GM19324 (cell line): Measurements from ENCODE around the gene PRAC1.

Experiments used
- ATAC-seq: cut with Tn5 transposase; IDR thresholded peaks from one replicate; pipeline ENCODE4 v1.9.1; 2021; ENCODE audit warnings: mild to moderate bottlenecking, moderate library complexity; ENCODE audit not compliant: unreplicated experiment, low FRiP score

The PRAC1 gene

GRCh38 chr17:48747445-48748363, 25.4 kb upstream of the PRAC1 start:
- ATAC-seq = no peak

DNA sequence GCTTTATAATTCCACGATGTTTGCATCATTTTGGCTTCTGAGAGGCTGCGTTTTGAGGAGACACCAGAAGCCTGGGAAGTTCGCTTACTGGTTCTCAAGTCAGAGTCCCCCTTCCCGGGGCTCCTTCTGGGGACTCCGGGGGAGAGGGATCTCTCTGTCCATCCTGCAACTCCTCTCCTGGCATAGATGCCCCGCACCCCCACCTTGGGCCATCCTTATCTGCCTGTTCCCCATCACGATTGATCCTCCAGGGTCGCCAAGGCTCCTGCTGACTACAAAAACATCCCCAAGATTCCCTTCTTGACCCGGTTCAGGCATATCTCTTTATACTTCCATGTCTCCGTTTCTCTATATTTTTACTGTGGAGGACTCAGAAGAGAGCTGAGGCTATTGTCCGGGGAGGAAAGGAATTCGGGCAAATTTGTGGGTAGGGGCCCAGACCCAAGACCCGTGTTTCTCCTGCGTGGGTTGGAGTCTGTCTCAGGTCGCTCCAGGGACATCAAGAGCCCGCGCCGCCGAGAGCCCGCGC, 24.7 kb upstream of the PRAC1 start:
- ATAC-seq = no peak

GRCh38 chr17:48745381-48746275, 23.3 kb upstream of the PRAC1 start:
- no peak for ATAC-seq

GRCh38 chr17:48740537-48740936, 18.2 kb upstream of the PRAC1 start:
- no peak for ATAC-seq

DNA sequence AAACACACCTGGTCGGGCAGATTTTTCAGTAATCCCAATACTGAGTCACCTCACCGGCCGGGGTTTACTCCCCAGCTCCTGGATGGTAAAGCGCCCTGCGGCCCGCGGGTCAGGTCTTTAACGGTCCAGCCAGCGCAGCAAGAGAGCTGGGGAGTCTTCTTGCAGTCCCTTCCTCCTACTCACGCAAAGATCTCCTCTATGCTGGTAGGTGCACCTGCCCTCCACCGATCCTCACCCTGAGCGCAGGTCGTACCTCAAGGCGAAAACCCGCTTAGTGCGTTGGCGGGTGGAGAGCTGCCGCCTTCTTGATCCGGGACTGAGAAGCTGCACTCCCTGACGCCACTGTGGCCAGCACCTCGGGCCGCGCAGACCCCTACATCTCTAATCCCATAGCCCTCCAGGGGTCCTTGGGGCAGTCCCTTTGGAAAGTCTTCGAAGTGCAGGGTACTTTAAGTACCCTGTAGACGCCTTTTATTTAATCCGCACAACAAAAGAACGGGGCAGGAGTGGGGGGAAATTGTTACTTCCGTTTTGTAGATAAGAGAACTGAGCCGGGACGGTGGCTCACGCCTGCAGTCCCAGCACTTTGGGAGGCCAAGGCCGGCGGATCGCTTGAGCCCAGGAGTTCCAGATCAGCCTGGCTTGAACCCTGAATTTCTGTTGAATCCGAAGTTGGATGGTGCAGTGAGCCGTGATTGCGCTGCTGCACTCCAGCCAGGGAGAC, 16.6 kb upstream of the PRAC1 start:
- ATAC-seq = no peak

GRCh38 chr17:48738424-48738802, 16.1 kb upstream of the PRAC1 start:
- ATAC-seq = no peak

DNA sequence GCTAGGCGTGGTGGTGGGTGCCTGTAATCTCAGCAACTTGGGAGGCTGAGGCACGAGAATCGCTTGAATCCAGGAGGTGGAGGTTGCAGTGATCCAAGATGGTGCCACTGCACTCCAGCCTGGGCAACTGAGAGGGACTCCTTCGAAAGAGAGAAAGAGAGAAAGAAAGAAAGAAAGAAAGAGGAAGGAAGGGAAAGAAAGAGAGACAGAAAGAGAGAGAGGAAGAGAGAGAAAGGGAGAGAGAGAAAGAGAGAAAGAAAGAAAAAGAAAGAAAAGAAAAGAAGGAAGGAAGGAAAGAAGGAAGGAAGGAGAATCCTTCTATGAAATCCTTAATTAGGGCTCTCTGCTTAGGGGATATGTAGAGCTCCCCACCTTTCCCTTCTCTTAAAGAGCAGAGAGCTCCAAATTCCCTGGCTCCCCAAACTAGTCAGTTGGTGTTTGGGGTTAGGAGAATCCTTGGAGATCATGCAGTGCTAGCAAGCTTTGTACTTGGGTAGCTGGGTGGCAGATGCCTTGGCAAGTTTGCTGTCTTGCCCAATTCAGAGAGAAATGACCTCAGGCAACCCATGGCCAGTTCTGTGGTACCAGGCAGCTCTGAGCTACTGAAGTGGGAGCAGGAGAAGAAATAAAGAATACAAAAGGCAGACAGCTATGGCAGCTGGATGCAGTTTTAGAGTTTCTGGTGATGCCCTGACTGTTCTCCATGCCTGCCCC, 15.2 kb upstream of the PRAC1 start:
- ATAC-seq = no peak

GRCh38 chr17:48735062-48735351, 12.7 kb upstream of the PRAC1 start:
- no peak for ATAC-seq

- ATAC-seq = no peak
Measured at GRCh38 chr17:48734333-48735061, 12.2 kb upstream of the PRAC1 start.

GRCh38 chr17:48733632-48734328, 11.5 kb upstream of the PRAC1 start:
- ATAC-seq = no peak

DNA sequence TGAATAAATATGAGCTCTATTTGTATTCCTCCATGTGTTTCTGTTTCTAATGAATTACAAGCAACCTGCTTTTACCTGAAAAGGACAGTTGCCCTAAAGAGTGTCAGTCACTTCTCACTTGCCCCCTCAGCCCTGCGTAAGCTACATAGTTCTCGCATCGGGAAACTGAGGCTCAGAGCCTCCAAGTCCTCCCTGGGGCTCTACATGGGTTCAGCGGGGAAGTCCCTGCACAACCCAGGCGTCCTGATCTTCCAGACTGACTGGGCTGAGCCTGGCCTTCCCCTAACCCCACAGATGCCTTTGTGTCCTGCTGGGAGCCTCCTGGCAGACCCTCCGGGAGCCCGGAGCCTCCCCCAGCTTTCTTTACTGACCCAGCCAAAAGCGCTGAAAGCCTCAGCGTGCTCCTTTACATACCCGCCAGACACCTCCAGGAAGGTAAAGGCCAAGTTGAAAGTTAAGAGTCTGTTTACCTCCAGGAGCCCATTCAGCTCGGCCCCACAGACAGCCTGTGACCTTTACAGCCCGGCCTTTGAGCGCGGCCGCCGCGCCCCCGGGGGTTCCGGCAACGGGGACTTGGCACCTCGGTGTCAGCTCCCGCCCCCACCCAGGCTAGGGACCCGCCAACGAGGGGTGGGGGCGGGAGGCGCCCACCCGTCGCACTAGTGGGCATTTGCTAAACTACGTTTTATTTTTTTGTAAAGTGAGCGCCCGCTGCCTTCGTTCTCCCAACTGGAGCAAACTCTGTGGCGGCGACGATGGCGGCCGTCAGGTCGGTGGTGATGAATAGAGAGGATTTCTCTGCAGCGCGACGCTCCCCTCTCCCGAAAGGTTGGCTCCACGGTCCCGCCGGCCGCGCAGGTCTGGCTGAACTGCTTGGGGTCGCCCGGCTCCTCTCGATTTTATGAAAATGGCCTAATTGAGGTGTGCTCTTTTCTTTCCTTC, 10.6 kb upstream of the PRAC1 start:
- no peak for ATAC-seq

GRCh38 chr17:48731355-48731754, 9.0 kb upstream of the PRAC1 start:
- no peak for ATAC-seq

GRCh38 chr17:48730240-48730550, 7.9 kb upstream of the PRAC1 start:
- no peak for ATAC-seq

DNA sequence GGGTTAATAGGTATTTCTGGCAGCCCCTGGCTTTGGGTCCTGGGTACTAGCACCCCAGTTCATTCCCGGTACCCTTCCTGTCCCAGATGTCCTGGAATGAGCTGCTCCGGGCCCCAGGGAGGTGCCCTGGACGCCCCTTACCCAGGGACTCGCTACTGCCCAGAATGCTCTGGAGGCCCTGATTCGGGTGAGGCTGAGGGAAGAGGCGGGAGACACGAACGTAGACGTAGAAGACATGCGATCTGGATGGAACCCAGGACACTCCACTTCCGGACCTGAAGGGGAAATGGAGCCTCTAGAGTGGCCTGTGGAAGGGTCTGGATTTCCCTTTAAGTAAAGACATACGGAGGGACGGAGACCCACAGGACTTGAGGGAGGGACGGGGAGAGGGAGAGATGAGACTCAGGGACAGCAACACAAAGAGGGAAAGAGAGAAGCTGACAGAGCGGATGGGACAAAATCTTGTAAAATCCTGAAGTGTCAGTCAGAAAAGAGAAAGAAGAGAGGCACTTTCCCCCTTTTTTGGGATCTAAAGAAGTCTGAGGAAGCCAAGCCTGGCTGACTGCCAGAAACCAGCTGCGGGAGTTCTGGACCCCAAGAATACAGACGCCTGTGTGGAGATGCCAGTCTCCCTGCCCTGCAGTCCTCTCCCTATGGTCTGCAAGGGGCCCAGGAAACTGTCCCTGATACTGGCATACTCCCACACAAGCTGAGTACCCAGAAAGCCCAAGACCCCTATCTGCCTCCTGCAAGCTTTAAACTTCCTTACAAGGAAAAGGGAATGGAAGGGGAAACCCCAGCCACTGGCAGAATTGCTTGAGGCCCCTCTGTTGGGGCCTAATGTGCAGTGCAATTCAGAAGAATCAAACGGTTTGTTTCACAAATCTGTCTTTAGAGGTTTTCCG, 7.3 kb upstream of the PRAC1 start:
- ATAC-seq = no peak

DNA sequence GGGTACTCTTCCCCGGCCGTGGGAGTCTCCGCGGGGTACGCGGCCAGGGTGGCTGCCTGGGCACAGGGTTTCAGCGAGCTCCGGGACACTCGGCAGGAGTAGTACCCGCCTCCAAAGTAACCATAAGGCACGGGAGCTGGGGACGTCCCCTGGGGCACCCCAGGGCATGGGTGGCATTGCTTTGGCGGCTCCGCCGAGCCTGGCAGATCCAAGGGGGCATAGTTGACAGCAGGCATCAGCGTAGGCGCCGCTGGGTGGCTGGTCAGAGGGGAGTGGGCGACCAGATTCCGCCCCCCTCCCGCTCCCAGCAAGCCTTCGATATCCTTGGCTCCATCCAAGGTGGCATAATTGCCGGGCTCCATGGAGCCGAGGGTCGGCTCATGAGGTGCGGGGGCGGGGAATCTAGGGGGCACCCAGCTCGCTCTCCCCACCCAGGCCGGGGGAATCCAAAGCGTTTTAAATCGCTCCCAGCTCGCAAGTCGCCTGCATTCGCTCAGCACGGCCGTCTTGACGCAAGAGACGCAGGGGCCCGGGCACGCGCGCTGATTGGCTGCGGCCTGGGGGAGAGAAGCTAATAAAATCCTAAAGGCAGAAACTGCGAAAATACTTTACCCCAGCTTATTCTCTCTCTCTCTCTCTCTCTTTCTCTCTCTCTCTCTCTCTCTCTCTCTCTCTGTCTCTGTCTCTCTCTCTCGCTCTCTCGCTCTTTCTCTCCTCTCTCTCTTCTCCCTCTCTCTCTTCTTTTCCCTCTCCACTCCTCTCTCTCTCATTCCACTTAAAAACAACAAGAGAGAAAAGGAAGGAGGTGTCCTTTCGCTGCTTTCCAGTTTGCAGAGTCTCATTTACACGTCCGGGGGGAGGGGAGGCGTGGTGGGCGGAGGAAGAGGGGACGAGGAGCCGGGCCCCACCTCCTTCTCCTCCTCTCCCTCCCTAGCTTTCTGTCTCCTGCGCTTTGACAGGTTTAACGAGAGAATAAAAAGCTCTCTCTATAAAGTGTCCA, 6.2 kb upstream of the PRAC1 start, which contains the start of gene HOXB13:
Gene HOXB13, minus strand, starts transcription at position 519 of the 1,000 bp plus-strand sequence. Its CDS starts 157 bp downstream, at position 362.
- no peak for ATAC-seq
